Gastrocnemius medialis (tissue), 4 donors: Measurements from ENCODE around the gene SCUBE1. TPM values are rescaled to one million over a fixed set of nuclear protein-coding genes. Genes with fewer than 3 reads are reported as not detected.

Source experiments
- ATAC-seq, 2 donors: fragments of 150-250 bp; one replicate each; pipeline ENCODE4 v1.9.1; 2016
- DNase-seq, 2 donors: peaks; one replicate each; pipeline ENCODE4 v3.0.0-alpha.2; 2019
- H3K27ac ChIP-seq, 4 donors: fragments of 200-600 bp; sonication (generic); 1 replicate in 1 of 4; 2 replicates in 3 of 4; pipeline ENCODE4 v1.5.1; 2016 to 2018; ENCODE audit warnings: mild to moderate bottlenecking in 2 of 4, moderate library complexity in 1 of 4
- H3K27me3 ChIP-seq, 3 donors: fragments of 200-600 bp; sonication (generic) in 2 of 3; 1 replicate in 1 of 3; 2 replicates in 2 of 3; pipeline versions ENCODE4 v1.5.1 to v1.6.0; 2016 to 2019; ENCODE audit warnings: mild to moderate bottlenecking in 1 of 3, moderate library complexity in 1 of 3
- H3K36me3 ChIP-seq, 2 donors: fragments of 200-600 bp; sonication (generic) in 1 of 2; one replicate each; pipeline ENCODE4 v1.5.1; 2017 to 2018
- H3K4me1 ChIP-seq, 2 donors: fragments of 200-600 bp; sonication (generic) in 1 of 2; one replicate each; pipeline ENCODE4 v1.5.1; 2016 to 2017; ENCODE audit warnings: mild to moderate bottlenecking in 2 of 2
- H3K4me3 ChIP-seq, 4 donors: fragments of 200-600 bp; sonication (generic) in 3 of 4; 1 replicate in 1 of 4; 2 replicates in 3 of 4; pipeline ENCODE4 v1.5.1; 2016 to 2019; ENCODE audit warnings: mild to moderate bottlenecking in 2 of 4
- H3K9me3 ChIP-seq, 3 donors: fragments of 200-600 bp; sonication (generic) in 2 of 3; 1 replicate in 1 of 3; 2 replicates in 2 of 3; pipeline ENCODE4 v1.5.1; 2016 to 2019
- POLR2A ChIP-seq, 2 donors: fragments of 450-650 bp; IDR thresholded peaks; one replicate each; pipeline ENCODE4 v1.6.1; 2017; ENCODE audit warnings: antibody characterized with exemption in 2 of 2, mild to moderate bottlenecking in 2 of 2, moderate library complexity in 2 of 2
- in situ Hi-C, 4 donors: fragments of 200-750 bp; cut with MboI; loops; one replicate each; pipeline versions ENCODE4 v1.15.0 to v1.8.0; 2017; ENCODE audit warnings: low sequenced_read_pairs in 4 of 4
- intact Hi-C: fragments of 100-400 bp; cut with DNase I; formaldehyde crosslinking; loops from one replicate; pipeline ENCODE4 v1.15.1; 2023; ENCODE audit warnings: low total_unique reads
- total RNA-seq, 4 donors: library from RNA; depleted of rRNA; stranded (reverse); fragments of >200 nt; gene quantifications; one replicate each; pipeline versions ENCODE4 v1.1.0 to v1.2.3, GENCODE V29; 2016
- TF ChIP-seq, protein P1 (sequence below), 5 experiments: fragments of 450-650 bp in 3 of 5; fragments of 200-600 bp in 2 of 5; sonication (generic) in 2 of 5; IDR thresholded peaks in 4 of 5; conservative IDR thresholded peaks in 1 of 5; 1 replicate in 4 of 5; 2 replicates in 1 of 5; pipeline ENCODE4 v1.5.1; 2016 to 2019; ENCODE audit warnings: antibody characterized with exemption in 5 of 5, mild to moderate bottlenecking in 3 of 5, moderate library complexity in 3 of 5

The SCUBE1 gene
- under 1 TPM; 0.20 to 0.55 (median 0.41) TPM for total RNA-seq

DNA sequence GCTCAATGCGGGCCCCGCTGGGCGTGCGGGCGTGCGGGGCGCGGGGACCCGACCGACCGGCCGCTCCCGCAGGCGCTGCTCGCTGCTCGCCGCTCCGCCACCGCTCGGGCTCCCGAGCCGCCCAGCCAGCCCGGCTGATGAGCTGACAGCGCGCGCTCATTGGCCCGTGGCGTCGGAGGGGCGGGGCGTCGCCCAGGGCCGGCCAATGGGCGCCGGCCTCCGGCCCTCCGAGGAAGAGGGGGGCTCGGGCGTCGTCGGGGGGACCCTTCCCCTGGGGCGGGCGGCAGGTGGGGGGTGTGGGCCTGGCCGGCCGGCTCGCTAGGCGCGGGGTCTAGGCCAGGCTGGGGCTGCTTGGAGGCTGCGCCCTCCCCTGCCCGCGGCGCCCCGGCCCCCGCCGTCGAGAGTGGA is at the start of gene SCUBE1:
Gene SCUBE1 (minus strand): TSS at position 111 of the 408 bp plus-strand sequence. CDS start 111 bp downstream, outside the sequence.
- Histone ChIP-seq H3K9me3 (no peaks in the 10 kb centered on the region), H3K27ac (no peak within 1 kb of the TSS), H3K36me3 (no peaks in the 10 kb centered on the region), H3K4me3 (no peak within 1 kb of the TSS), H3K4me1 (no peaks in the 10 kb centered on the region), H3K27me3 (peaks cover 38 to 57% (median 41%) of the 10 kb centered on the region in 3 donors)
- intact Hi-C loops (no loop called here), in situ Hi-C loops (loop anchor here in 2 of 4 donors (10.0 kb wide), 1 partner anchor 68 kb away; no protein-coding TSS in a partner anchor)
- ATAC-seq (peak in 1 of 2 donors; percentile 53), DNase-seq (peak in 1 of 2 donors; percentile 20)
- TF ChIP-seq, protein P1, sequence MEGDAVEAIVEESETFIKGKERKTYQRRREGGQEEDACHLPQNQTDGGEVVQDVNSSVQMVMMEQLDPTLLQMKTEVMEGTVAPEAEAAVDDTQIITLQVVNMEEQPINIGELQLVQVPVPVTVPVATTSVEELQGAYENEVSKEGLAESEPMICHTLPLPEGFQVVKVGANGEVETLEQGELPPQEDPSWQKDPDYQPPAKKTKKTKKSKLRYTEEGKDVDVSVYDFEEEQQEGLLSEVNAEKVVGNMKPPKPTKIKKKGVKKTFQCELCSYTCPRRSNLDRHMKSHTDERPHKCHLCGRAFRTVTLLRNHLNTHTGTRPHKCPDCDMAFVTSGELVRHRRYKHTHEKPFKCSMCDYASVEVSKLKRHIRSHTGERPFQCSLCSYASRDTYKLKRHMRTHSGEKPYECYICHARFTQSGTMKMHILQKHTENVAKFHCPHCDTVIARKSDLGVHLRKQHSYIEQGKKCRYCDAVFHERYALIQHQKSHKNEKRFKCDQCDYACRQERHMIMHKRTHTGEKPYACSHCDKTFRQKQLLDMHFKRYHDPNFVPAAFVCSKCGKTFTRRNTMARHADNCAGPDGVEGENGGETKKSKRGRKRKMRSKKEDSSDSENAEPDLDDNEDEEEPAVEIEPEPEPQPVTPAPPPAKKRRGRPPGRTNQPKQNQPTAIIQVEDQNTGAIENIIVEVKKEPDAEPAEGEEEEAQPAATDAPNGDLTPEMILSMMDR (IDR thresholded peaks at IDR 0.05 in 4 of 5, conservative IDR thresholded peaks at IDR 0.05 in 1 of 5), result no peak
- no peak for TF ChIP-seq POLR2A (IDR thresholded peaks at IDR 0.05)

DNA sequence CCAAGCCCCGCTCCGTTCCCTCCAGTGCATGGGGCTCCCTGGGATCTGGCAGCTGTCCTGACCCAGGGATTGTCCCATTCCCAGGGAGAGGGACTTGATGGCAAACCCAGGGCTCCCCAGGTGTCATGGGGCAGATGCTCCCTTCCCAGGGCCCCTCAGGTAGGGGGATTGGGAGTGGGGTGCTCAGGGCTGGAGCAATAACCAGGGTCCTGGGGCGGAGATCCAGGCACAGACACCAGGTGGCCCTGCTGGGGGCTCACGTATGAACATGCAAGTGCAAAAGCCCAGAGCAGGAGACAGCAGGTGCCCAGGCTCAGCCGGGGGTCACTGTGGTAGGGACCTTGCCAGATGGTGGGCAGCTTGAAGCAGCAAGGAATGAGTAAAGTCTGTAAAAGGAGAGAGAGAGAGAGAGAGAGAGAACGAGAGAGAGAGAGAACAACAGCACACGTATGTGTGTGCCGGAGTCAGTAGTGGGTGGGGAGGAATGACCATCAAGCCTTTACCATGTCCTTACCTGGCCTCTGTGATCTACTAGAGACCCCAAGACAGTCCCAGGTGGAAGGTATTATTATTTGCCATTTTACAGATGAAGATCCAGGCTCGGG is 49.3 kb upstream of the SCUBE1 start:
- intact Hi-C loops, result no loop called here

DNA sequence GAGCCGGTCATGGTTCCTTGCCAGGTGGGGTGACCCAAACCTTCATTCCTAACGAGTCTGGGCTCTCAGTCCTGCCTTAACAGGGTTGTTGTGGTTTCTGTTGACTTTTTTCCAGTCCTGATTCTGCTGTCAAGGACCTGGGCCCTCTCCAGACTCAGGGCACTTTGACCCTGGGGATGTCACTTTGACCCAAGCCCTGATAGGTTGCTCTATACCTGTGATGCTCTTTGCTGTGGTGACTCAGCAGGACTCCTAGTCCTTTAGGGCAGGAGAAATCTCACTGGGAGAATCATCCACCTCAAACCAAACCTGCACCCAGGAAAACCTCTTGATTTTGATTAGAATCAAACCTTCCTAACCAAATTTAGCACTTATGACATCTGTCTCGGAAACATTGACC is 48.1 kb upstream of the SCUBE1 start:
- H3K27me3 ChIP-seq, result peaks cover 15 to 19% (median 17%) of the 10 kb centered on the region in 3 donors

More for the DNA sequence above, 49.3 kb upstream of the SCUBE1 start:
- in situ Hi-C loops, result loop anchor here in 2 of 4 donors (25.0 kb wide), 2 partner anchors 445 to 1245 kb away; no protein-coding TSS in a partner anchor
- H3K4me3 ChIP-seq, result no peak overlapping the region
- H3K27me3 ChIP-seq, result peaks cover 4 to 9% (median 6%) of the 10 kb centered on the region in 3 donors
- no peak for DNase-seq
- H3K4me1 ChIP-seq, result no peaks in the 10 kb centered on the region
- H3K36me3 ChIP-seq, result no peaks in the 10 kb centered on the region
- no peaks in the 10 kb centered on the region for H3K9me3 ChIP-seq
- no peak overlapping the region for H3K27ac ChIP-seq
- ATAC-seq, result no peak
- TF ChIP-seq, protein P1 (IDR thresholded peaks at IDR 0.05 in 4 of 5, conservative IDR thresholded peaks at IDR 0.05 in 1 of 5), result no peak
- no peak for TF ChIP-seq POLR2A (IDR thresholded peaks at IDR 0.05)

DNA sequence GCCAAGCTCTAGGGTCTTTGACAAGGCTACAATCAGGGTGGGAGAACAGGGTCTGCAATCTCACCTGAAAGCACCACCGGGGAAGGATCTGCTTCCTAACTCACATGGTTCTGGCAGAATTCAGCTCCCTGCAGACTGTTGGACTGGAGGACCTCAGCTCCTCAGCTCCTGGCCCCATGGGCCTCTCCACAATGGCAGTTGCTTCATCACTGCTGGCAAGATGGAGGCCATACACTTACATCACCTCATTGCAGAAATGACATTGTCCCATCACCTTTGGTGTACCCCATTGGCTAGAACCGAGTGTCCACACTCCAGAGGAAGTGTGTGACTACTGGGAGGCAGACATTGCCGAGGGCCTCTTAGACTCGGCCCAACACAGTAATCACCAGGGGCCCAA is 47.7 kb upstream of the SCUBE1 start:
- ATAC-seq (no peak), DNase-seq (no peak)
- in situ Hi-C loops, result loop anchor here in 2 of 4 donors (25.0 kb wide), 2 partner anchors 446 to 1246 kb away; no protein-coding TSS in a partner anchor
- Histone ChIP-seq H3K4me3 (no peak overlapping the region), H3K4me1 (no peaks in the 10 kb centered on the region), H3K9me3 (no peaks in the 10 kb centered on the region), H3K27ac (no peak overlapping the region), H3K36me3 (no peaks in the 10 kb centered on the region), H3K27me3 (peaks cover 15 to 19% (median 17%) of the 10 kb centered on the region in 3 donors)
- TF ChIP-seq, protein P1 (IDR thresholded peaks at IDR 0.05 in 4 of 5, conservative IDR thresholded peaks at IDR 0.05 in 1 of 5), result no peak
- no peak for TF ChIP-seq POLR2A (IDR thresholded peaks at IDR 0.05)
- intact Hi-C loops, result no loop called here

More for the DNA sequence above, 48.1 kb upstream of the SCUBE1 start:
- in situ Hi-C loops, result loop anchor here in 2 of 4 donors (25.0 kb wide), 2 partner anchors 446 to 1246 kb away; no protein-coding TSS in a partner anchor
- no peak overlapping the region for H3K27ac ChIP-seq
- ATAC-seq, result no peak
- no peaks in the 10 kb centered on the region for H3K4me1 ChIP-seq
- intact Hi-C loops, result no loop called here
- H3K4me3 ChIP-seq, result no peak overlapping the region
- TF ChIP-seq, protein P1 (IDR thresholded peaks at IDR 0.05 in 4 of 5, conservative IDR thresholded peaks at IDR 0.05 in 1 of 5), result no peak
- no peak for TF ChIP-seq POLR2A (IDR thresholded peaks at IDR 0.05)
- no peak for DNase-seq
- H3K9me3 ChIP-seq, result no peaks in the 10 kb centered on the region
- H3K36me3 ChIP-seq, result no peaks in the 10 kb centered on the region
